ENCODE measurements around the gene NBAS.

NBAS gene

GRCh38 chr2:15198051-15198450 is 363.1 kb downstream of the NBAS start:
- no peak overlapping the region for H3K27ac ChIP-seq
- TF ChIP-seq CTCF (conservative IDR thresholded peaks at IDR 0.05) = no peak

GRCh38 chr2:15195813-15196212 is 365.3 kb downstream of the NBAS start:
- H3K27ac ChIP-seq = no peak overlapping the region
- TF ChIP-seq CTCF (conservative IDR thresholded peaks at IDR 0.05) = no peak

GRCh38 chr2:15191789-15192188 is 369.3 kb downstream of the NBAS start:
- TF ChIP-seq CTCF (conservative IDR thresholded peaks at IDR 0.05) = no peak
- no peak overlapping the region for H3K27ac ChIP-seq

- H3K27ac ChIP-seq = no peak overlapping the region
- TF ChIP-seq CTCF (conservative IDR thresholded peaks at IDR 0.05) = 0 out of 2 replicates have a peak, but pooled peaks have one; percentile 8
These were observed 371.9 kb downstream of the NBAS start for GRCh38 chr2:15189216-15189615.

- TF ChIP-seq CTCF (conservative IDR thresholded peaks at IDR 0.05) = no peak
- no peak overlapping the region for H3K27ac ChIP-seq
These were observed 373.4 kb downstream of the NBAS start for GRCh38 chr2:15187702-15188101.

GRCh38 chr2:15186118-15186517 is 375.0 kb downstream of the NBAS start:
- TF ChIP-seq CTCF (conservative IDR thresholded peaks at IDR 0.05) = no peak
- no peak overlapping the region for H3K27ac ChIP-seq

GRCh38 chr2:15184491-15184890 is 376.6 kb downstream of the NBAS start:
- no peak overlapping the region for H3K27ac ChIP-seq
- no peak for TF ChIP-seq CTCF (conservative IDR thresholded peaks at IDR 0.05)

- no peak overlapping the region for H3K27ac ChIP-seq
- no peak for TF ChIP-seq CTCF (conservative IDR thresholded peaks at IDR 0.05)
These were observed 378.9 kb downstream of the NBAS start for GRCh38 chr2:15182275-15182674.

All from VCaP (cell line).